ENCODE results near the gene PLA2G3.

Gene PLA2G3

DNA sequence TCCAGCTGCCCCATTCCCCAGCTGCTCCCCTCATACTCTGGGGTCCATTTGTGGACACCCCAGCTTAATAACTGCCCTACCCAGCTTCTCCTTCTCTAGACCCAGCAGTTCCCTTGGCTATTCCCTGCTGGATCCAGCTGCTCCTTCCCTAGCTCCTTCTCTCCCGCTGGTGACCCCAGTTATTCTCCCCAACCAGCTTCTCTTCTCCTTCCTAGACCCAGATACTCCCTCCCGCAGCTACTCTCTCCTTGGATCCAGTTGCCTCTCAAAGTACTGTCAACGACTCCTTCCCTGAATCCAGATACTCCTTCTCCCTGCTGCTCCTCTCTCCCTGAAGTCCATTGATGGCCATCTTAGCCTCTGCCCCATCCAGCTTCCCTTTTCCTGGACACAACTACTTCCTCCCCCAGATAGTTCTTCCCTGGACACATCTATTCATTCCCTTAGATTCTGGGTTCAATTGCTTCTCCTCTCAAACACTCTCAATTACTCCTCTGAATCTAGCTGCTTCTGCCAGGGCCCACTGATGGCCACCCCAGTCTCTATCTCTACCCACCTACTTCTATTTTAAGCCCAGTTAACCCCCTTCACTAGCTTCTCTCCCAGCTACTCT lies 44.6 kb downstream of the PLA2G3 start:
- Mint-ChIP-seq H3K27me3 (no peaks in the 10 kb centered on the region), H3K36me3 (ENCODE audit: low read depth) (no peaks in the 10 kb centered on the region), H3K9me3 (no peaks in the 10 kb centered on the region), H3K4me1 (ENCODE audit: low read depth) (no peaks in the 10 kb centered on the region), H3K4me3 (no peak overlapping the region), H3K27ac (no peak overlapping the region)
- no peak for DNase-seq

DNA sequence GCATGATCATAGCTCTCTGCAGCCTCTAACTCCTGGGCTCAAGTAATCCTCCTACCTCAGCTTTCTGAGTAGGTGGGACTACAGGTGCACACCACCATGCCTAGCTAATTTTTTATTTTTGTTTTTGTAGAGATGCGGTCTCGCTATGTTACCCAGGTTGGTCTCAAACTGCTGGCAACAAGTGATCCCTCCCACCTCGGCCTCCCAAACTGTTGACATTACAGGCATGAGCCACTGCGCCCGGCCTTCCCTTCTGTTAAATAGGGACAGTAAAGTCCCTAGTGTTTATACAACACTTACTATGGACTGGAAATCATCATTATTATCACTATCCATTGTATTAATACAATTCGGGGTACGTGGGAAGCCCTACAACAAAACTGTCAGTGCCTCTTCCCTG lies 45.6 kb downstream of the PLA2G3 start:
- DNase-seq: no peak
- H3K27me3 Mint-ChIP-seq: no peaks in the 10 kb centered on the region
- no peaks in the 10 kb centered on the region for H3K36me3 Mint-ChIP-seq (ENCODE audit: low read depth)
- H3K4me3 Mint-ChIP-seq: no peak overlapping the region
- H3K27ac Mint-ChIP-seq: no peak overlapping the region
- no peaks in the 10 kb centered on the region for H3K9me3 Mint-ChIP-seq
- no peaks in the 10 kb centered on the region for H3K4me1 Mint-ChIP-seq (ENCODE audit: low read depth)

DNA sequence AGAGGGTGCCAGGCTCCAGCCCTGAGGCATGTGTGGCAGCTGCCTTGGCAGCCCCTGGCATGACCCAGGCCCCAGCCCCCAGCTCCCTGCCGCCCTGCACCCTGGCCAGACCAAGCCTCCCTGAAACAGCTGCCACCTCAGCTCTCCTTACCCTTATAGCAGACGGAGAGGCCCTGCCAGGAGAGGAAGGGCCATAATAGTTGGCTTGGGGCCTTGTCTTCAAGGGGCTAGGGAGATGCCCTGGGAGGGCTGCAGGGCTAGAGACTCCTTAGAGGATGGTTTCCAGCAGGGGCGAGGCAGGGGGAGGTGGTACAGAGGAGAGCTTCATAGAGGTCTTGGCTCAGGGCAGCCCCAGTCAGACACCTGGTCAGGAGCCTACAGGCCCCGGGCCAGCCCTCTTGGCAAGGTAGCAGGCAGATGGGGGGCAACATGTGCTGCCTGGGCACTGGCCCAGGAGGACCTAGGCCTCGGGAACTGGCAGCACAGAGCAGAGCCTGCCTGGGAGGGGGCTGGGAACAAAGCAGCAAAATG lies 46.2 kb downstream of the PLA2G3 start:
- H3K9me3 Mint-ChIP-seq: no peaks in the 10 kb centered on the region
- no peaks in the 10 kb centered on the region for H3K36me3 Mint-ChIP-seq (ENCODE audit: low read depth)

DNA sequence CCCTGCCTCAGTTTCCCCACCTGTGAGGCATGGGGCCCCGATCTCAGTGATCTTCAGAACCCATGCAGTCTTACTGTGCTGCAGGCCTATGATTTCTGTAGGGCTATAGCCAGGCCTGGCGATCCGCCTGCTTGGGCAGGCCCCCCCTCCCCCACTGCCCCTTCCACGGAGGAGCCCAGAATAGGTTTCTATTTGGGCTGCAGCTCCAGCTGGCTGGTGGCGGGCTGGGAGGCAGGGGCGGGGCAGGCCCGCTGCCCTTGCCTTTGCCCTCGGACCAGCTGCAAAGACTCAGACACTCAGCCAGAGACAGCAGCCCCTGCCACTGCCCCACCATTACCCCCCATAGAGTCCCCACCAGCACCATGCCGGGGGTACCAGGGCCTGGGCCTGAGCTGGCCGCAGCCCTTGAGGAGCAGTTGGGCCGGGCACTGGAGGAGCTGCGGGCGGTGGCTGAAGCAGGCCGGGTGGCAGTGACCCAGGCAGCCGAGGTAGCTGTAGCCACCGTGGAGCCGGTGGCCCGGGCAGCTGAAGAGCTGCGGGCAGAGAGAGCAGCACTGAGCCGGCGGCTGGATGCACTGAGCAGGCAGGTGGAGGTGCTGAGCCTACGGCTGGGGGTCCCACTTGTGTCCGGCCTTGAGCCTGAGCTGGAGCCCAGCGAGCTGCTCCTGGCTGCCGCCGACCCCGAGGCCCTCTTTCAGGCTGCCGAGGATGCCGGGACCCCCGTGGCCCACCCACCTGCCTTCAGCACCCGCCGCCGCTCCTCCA lies 47.0 kb downstream of the PLA2G3 start:
- no peaks in the 10 kb centered on the region for H3K9me3 Mint-ChIP-seq
- no peaks in the 10 kb centered on the region for H3K27me3 Mint-ChIP-seq
- H3K27ac Mint-ChIP-seq: no peak overlapping the region
- H3K4me1 Mint-ChIP-seq (ENCODE audit: low read depth): no peaks in the 10 kb centered on the region
- no peak for DNase-seq
- H3K36me3 Mint-ChIP-seq (ENCODE audit: low read depth): no peaks in the 10 kb centered on the region
- no peak overlapping the region for H3K4me3 Mint-ChIP-seq

More for the DNA sequence above, 46.2 kb downstream of the PLA2G3 start:
- Mint-ChIP-seq H3K27ac (no peak overlapping the region), H3K4me3 (no peak overlapping the region), H3K27me3 (no peaks in the 10 kb centered on the region), H3K4me1 (ENCODE audit: low read depth) (no peaks in the 10 kb centered on the region)
- DNase-seq: no peak

DNA sequence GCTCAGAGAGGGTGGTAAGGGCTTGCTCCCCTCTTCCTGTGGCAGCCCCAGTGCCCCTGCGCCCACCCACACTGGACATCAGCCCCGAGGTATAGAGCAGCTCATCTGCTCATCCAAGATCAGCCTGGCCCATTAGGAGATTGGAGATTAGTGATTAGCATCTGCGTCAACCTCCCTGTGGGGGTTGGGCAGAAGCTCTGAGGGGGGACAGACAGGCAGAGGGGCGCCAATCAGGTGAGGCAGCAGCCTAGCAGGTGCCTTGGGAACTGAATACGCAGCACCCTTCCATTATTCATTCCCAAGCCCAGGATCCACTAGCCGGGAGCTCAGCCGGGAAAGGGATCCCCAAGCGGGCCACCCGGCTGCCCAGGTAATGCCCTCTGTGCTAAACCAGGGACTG lies 48.1 kb downstream of the PLA2G3 start:
- Mint-ChIP-seq H3K36me3 (ENCODE audit: low read depth) (no peaks in the 10 kb centered on the region), H3K4me1 (ENCODE audit: low read depth) (no peaks in the 10 kb centered on the region), H3K27me3 (no peaks in the 10 kb centered on the region), H3K4me3 (no peak overlapping the region), H3K9me3 (no peaks in the 10 kb centered on the region), H3K27ac (no peak overlapping the region)
- no peak for DNase-seq

GRCh38 chr22:31091106-31091975 lies 49.0 kb downstream of the PLA2G3 start:
- Mint-ChIP-seq H3K4me3 (no peak overlapping the region), H3K27ac (no peak overlapping the region), H3K27me3 (no peaks in the 10 kb centered on the region), H3K9me3 (no peaks in the 10 kb centered on the region), H3K36me3 (ENCODE audit: low read depth) (no peaks in the 10 kb centered on the region), H3K4me1 (ENCODE audit: low read depth) (no peaks in the 10 kb centered on the region)
- DNase-seq: no peak

GRCh38 chr22:31090217-31091085 lies 49.9 kb downstream of the PLA2G3 start:
- DNase-seq: no peak
- Mint-ChIP-seq H3K27ac (no peak overlapping the region), H3K27me3 (no peaks in the 10 kb centered on the region), H3K9me3 (no peaks in the 10 kb centered on the region), H3K4me3 (no peak overlapping the region), H3K4me1 (ENCODE audit: low read depth) (no peaks in the 10 kb centered on the region), H3K36me3 (ENCODE audit: low read depth) (no peaks in the 10 kb centered on the region)

DNA sequence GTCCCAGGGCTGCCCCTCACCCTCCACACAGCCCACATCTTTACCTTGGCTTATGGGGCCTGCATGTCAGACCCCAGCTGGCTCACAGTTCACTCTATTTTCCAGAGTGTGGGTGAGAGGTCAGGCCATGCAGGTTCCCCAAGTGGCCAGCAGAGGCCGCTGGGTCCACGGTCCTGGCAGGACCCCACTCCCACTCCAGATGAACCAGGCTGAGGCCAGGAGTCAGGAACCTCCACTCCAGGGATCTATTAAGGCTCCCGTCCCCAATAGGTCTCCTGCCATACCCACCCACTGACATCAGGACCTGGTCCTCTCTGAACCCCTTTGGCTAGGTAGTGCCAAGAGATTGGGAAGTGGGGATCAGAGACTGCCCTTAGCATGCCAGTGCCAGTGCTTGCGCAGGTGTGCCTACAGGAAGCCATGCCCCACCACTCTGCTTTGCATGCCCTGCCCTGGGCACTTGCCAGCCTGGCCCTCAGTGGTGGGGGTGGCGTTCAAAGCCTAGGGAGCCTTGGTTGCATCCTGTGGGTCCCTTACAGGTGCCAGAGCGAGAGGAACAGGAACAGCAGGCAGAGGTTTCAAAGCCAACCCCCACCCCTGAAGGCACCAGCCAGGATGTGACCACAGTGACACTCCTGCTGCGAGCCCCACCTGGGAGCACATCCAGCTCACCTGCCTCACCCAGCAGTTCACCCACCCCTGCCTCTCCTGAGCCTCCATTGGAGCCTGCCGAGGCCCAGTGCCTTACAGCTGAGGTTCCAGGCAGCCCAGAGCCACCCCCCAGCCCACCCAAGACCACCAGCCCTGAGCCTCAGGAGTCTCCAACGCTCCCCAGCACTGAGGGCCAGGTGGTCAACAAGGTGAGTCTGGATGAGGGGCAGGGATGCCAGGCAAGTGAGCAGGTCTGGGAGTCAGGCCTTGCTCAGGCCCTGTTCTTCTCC lies 50.9 kb downstream of the PLA2G3 start:
- DNase-seq: peak; percentile 61
- no peaks in the 10 kb centered on the region for H3K9me3 Mint-ChIP-seq
- H3K4me3 Mint-ChIP-seq: no peak overlapping the region
- peaks cover 2% of the 10 kb centered on the region for H3K36me3 Mint-ChIP-seq (ENCODE audit: low read depth)
- H3K4me1 Mint-ChIP-seq (ENCODE audit: low read depth): peaks cover 2% of the 10 kb centered on the region
- no peak overlapping the region for H3K27ac Mint-ChIP-seq
- H3K27me3 Mint-ChIP-seq: no peaks in the 10 kb centered on the region

- peaks cover 9% of the 10 kb centered on the region for H3K36me3 Mint-ChIP-seq (ENCODE audit: low read depth)
- H3K4me1 Mint-ChIP-seq (ENCODE audit: low read depth): peaks cover 12% of the 10 kb centered on the region
- DNase-seq: no peak
- H3K4me3 Mint-ChIP-seq: no peak overlapping the region
- no peaks in the 10 kb centered on the region for H3K27me3 Mint-ChIP-seq
- H3K9me3 Mint-ChIP-seq: no peaks in the 10 kb centered on the region
- H3K27ac Mint-ChIP-seq: no peak overlapping the region
Measured at GRCh38 chr22:31088233-31088986, 51.9 kb downstream of the PLA2G3 start.

- H3K27me3 Mint-ChIP-seq: no peaks in the 10 kb centered on the region
- no peaks in the 10 kb centered on the region for H3K9me3 Mint-ChIP-seq
- no peak overlapping the region for H3K4me3 Mint-ChIP-seq
- no peak overlapping the region for H3K27ac Mint-ChIP-seq
- peaks cover 9% of the 10 kb centered on the region for H3K36me3 Mint-ChIP-seq (ENCODE audit: low read depth)
- peaks cover 18% of the 10 kb centered on the region for H3K4me1 Mint-ChIP-seq (ENCODE audit: low read depth)
- DNase-seq: no peak
Measured at GRCh38 chr22:31087744-31088215, 52.5 kb downstream of the PLA2G3 start.

- no peak for DNase-seq
- H3K27ac Mint-ChIP-seq: no peak overlapping the region
- H3K4me3 Mint-ChIP-seq: no peak overlapping the region
- H3K9me3 Mint-ChIP-seq: no peaks in the 10 kb centered on the region
- H3K36me3 Mint-ChIP-seq (ENCODE audit: low read depth): peaks cover 9% of the 10 kb centered on the region
- H3K4me1 Mint-ChIP-seq (ENCODE audit: low read depth): peaks cover 28% of the 10 kb centered on the region
- H3K27me3 Mint-ChIP-seq: no peaks in the 10 kb centered on the region
Measured at GRCh38 chr22:31086703-31087330, 53.5 kb downstream of the PLA2G3 start.

GRCh38 chr22:31085928-31086327 lies 54.4 kb downstream of the PLA2G3 start:
- peaks cover 9% of the 10 kb centered on the region for H3K36me3 Mint-ChIP-seq (ENCODE audit: low read depth)
- no peaks in the 10 kb centered on the region for H3K9me3 Mint-ChIP-seq
- peaks cover 37% of the 10 kb centered on the region for H3K4me1 Mint-ChIP-seq (ENCODE audit: low read depth)
- no peak for DNase-seq
- no peak overlapping the region for H3K27ac Mint-ChIP-seq
- no peaks in the 10 kb centered on the region for H3K27me3 Mint-ChIP-seq
- peak overlapping the region; percentile 91 for H3K4me3 Mint-ChIP-seq

Measured in activated T-cell treated with anti-CD3 and anti-CD28 coated beads, Interleukin-2, amount 50 U/mL, for 24 hours (primary cell).